GM19372 (cell line): ENCODE measurements around the gene AFMID.

Experiments used
- ATAC-seq: cut with Tn5 transposase; IDR thresholded peaks from one replicate; pipeline ENCODE4 v1.9.1; 2021; ENCODE audit warnings: mild to moderate bottlenecking, low read depth, moderate library complexity; ENCODE audit not compliant: unreplicated experiment

AFMID gene

DNA sequence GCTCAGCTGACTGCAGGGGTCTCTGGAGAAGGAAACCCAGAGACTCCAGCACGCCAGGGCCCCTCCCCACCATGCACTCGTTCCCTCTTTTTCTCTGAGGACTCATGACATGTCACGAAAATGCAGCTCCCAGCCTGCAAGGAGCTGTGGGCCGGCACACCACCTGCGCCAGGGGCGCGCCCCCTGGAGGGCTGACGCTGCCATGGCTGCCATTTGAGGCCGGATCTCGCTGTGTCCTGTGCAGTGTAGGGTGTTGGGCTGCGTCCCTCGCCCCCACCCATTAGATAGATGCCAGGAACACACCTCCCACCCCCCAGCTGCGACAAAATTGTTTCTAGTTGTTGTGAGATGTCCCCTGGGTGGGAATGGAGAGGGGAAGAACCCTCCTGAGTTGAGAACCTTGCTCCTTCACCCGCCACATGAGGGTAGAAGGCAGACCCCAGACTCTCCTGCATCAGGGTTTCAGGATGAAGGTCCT lies 10.6 kb upstream of the AFMID start:
- ATAC-seq: no peak

DNA sequence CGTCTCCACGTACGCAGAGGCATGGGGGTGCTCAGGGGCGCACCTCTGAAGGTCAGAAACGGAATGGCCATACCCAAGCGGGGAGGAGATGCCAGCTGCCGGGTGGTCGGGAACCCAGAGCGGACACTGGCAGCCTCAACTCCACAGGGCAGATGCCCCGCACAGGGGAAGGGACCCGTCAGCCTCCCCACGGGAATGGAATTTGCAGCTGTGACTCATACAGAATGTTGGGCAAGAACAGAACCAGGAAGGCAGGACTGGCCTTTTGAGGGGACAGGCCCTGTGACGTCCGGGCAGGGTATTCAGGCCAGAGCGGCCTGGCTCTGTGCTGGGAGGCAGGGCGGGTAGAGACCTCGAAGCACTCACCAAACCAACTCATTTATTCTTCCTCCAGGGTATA lies 7.8 kb upstream of the AFMID start:
- no peak for ATAC-seq

DNA sequence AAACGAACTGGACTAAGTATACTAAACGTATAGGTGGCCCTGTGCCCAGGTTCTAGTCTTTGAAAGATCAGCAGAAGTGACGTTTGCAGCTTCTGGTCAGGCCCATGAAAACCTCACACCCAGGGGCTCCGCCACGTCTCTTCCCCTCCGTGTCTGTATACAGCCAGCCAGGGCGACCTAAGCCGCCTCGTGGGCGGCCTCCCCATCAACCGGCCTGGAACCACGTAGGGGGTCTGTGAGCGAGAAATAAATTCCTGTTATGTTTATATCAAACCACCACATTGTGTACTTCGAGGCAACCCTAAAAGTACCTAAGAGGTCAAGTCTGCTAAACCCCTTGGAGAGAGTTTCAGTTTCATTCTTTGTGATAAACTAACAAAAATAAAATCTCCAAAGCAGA lies 7.1 kb upstream of the AFMID start:
- ATAC-seq: no peak

DNA sequence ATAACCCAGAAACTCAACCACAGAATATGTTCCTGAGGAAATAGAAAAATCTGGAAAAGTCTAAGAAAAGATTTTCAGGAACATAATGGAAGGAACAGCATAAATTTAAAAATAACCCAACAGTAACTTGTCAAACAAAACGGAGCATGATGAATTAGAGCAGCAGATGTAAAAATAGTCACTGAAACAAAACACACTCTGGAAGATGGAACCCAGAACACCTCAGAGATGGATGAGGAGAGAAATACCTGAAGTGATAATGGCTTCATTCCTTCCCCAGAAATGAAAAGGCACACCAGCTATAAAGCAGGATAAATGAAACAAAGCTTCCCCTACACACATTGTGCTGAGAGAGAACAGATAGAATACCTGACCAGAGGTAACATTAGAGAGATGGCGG lies 6.7 kb upstream of the AFMID start:
- ATAC-seq: no peak

DNA sequence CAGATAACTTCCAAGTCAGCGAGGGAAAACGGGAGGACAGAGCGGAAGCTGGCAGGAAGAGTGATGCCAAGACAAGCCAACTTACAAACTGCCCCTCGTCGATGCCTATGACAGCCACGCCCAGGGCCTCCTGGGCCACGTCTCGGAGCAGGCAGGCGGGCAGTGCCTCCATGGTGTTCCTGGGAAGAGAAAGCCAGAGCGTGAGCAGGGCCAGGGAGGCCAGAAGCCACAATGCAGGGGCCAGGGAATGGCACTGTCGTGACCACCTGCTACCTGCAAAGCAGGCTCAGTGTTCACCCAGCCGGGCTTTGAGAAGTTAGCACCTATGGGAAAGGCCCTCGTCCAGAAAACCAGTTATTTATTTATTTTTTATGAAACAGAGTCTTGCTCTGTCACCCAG lies 4.7 kb upstream of the AFMID start:
- no peak for ATAC-seq

DNA sequence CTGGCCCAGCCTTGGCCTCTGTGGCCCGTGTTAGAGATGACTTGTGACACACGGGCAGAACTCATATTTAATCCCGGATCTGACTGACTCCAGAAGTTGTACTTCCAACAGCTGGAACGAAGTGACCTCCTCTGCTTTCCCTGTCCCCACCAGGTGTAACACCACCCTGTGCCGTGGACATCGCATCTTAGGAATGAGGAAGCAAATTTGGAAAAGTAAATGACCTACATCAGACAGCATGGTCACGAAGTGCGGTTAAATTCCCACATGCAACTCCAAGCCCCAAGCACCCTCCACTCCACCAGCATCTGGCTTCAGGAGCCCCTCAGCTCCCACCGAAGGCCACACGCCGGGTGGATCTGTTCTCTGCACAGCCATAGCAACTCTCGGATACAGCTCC lies 3.2 kb upstream of the AFMID start:
- no peak for ATAC-seq

DNA sequence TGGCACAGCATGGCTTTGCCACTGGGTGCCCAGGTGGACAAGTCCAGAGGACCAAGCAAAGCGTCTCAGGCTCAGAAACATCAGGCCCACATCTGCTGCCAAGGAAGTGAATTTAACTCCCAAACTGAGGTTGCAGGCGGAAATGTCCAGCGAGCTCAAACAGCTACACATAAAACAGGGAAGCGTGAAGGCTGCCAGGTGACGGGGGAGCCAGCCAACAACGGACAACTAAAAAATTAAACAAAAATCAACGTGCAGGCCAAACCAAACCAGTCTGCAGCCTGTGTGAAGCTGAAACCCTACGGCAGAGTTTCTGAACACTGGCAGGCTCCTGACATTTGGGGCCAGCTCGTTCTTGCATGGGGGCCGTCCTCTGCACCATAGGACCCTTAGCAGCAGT lies 2.8 kb upstream of the AFMID start:
- ATAC-seq: no peak

- no peak for ATAC-seq
Observed at GRCh38 chr17:78184868-78185267, 2.3 kb upstream of the AFMID start.

DNA sequence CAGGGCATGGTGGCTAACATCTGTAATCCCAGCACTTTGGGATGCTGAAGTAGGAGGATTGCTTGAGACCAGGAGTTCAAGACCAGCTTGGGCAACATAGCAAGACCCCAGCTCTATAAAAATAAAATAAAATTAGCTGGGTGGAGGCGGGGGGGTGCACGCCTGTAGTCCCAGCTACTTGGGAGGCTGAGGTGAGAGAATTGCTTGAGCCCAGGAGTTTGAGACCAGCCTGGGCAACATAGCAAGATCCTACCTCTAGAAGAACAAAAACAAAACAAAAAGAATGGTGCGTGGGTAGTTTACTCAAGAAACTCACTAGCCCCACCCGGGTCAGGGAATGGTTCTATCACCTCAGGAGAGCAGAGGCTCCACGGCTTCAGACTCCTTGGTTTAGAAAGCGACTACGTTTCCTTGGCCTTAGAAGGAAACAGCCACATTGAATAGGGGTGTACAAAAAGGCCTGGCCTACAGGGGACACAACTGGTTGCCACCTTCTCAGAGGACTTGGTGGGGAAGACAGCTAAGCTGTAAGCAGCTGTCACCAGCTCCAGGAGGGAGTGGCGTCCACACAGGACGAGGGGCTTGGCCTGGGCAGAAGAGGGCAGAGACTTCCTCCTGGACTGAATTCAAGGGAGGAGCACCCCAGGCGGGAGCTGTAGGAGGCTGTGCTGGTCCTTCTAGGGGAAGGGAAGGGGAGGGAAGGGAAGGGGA lies 1.0 kb upstream of the AFMID start:
- ATAC-seq: no peak

- ATAC-seq: no peak
Observed at GRCh38 chr17:78196716-78197115, 9.6 kb downstream of the AFMID start.

- no peak for ATAC-seq
Observed at GRCh38 chr17:78197147-78197832, 10.1 kb downstream of the AFMID start.

- ATAC-seq: no peak
Observed at GRCh38 chr17:78200451-78200850, 13.3 kb downstream of the AFMID start.

- no peak for ATAC-seq
Observed at GRCh38 chr17:78202666-78203065, 15.5 kb downstream of the AFMID start.

GRCh38 chr17:78204387-78205123 lies 17.4 kb downstream of the AFMID start:
- ATAC-seq: no peak

DNA sequence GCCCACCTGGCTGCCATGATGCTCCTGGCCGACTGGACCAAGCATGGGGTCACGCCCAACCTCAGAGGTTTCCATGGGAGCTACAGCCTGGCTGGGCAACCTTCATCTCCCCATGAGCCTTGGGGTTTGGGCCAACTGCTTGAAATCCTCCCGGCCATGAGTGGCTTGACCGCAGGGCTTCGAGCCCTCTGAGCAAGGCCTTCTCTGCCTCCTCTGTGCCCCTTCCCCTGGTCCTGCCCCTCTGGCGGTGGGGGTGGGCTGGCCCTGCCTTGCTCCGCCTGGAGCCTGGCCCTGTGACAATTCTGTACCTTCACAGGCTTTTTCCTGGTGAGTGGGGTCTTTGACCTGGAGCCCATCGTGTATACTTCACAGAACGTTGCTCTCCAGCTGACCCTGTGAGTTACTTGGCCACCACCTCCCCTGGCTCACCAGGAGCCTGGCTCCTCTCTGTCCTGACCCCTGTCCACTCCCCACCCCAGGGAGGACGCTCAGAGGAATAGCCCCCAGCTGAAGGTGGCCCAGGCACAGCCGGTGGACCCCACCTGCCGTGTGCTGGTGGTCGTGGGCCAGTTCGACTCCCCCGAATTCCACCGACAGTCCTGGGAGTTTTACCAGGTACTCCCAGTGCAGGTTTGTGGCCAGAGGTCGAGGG lies 18.1 kb downstream of the AFMID start:
- no peak for ATAC-seq

DNA sequence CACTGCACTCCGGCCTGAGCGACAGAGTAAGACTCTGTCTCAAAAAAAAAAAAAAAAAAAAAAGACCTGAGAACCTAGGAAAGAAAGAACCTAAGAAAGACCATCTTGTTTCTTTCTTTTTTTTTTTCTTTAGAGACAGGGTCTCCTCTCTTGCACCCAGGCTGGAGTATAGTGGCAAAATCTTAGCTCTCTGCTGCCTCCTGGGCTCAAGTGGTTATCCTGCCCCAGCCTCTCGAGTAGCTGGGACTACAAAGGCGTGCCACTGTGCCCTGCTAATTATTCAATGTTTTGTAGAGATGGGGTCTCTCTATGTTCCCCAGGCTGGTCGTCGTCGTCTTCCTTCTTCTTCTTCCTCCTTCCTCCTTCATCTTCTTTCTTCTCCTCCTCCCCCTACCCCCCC lies 19.1 kb downstream of the AFMID start:
- no peak for ATAC-seq

GRCh38 chr17:78208486-78208885 lies 21.3 kb downstream of the AFMID start:
- ATAC-seq: no peak

DNA sequence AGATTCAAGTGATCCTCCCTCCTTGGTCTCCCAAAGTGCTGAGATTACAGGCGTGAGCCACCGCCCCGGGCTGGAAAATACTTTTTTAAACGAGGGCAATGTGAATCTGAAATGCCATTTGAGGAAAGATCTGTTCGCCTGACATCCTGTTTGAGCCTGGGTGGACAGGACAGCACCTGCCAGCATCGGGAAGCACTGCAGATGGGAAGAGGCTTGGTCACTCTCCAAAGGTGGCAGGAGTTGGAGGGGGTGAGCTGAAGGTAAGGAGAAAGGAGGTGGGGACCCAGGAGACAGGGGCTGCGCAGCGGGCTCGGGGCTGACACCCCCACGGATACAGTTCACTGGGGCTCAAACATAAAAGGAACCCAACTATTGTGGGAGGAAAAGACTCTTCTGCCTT lies 22.9 kb downstream of the AFMID start:
- ATAC-seq: no peak

GRCh38 chr17:78211032-78211431 lies 23.9 kb downstream of the AFMID start:
- ATAC-seq: no peak

DNA sequence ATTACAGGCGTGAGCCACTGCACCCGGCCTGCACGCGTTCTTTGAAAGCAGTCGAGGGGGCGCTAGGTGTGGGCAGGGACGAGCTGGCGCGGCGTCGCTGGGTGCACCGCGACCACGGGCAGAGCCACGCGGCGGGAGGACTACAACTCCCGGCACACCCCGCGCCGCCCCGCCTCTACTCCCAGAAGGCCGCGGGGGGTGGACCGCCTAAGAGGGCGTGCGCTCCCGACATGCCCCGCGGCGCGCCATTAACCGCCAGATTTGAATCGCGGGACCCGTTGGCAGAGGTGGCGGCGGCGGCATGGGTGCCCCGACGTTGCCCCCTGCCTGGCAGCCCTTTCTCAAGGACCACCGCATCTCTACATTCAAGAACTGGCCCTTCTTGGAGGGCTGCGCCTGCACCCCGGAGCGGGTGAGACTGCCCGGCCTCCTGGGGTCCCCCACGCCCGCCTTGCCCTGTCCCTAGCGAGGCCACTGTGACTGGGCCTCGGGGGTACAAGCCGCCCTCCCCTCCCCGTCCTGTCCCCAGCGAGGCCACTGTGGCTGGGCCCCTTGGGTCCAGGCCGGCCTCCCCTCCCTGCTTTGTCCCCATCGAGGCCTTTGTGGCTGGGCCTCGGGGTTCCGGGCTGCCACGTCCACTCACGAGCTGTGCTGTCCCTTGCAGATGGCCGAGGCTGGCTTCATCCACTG lies 27.0 kb downstream of the AFMID start, which contains the start of gene BIRC5:
Gene BIRC5, plus strand, starts transcription at position 238 of the 690 bp plus-strand sequence. Its CDS starts 64 bp downstream, at position 302.
- peak; percentile 85 for ATAC-seq
